GM13976 (cell line): ENCODE data around the gene UGCG.
"Not testable (repeated sequence)": the region's sequence is repeated elsewhere in the genome, so short reads cannot be mapped to it uniquely, and the experiment has no call there.

Experiments used
- DNase-seq: peaks from one replicate; pipeline ENCODE4 v3.0.0; 2012; ENCODE audit warnings: low spot score
- in situ Hi-C: fragments of 300-500 bp; cut with MboI; formaldehyde crosslinking; loops from one replicate; pipeline ENCODE4 v1.12.0; 2022; ENCODE audit warnings: low sequenced_read_pairs, mixed read lengths, inconsistent platforms; ENCODE audit not compliant: unreplicated experiment
- TF ChIP-seq, protein P1 (sequence below): IDR thresholded peaks from 2 replicates; pipeline ENCODE4 v1.5.1; 2012; ENCODE audit warnings: borderline replicate concordance, mild to moderate bottlenecking; ENCODE audit not compliant: insufficient read depth; ENCODE audit errors: extremely low read depth, missing control alignments, control extremely low read depth

The UGCG gene

GRCh38 chr9:111898331-111899096, 1.9 kb downstream of the UGCG start:
- DNase-seq = no peak
- TF ChIP-seq, protein P1, sequence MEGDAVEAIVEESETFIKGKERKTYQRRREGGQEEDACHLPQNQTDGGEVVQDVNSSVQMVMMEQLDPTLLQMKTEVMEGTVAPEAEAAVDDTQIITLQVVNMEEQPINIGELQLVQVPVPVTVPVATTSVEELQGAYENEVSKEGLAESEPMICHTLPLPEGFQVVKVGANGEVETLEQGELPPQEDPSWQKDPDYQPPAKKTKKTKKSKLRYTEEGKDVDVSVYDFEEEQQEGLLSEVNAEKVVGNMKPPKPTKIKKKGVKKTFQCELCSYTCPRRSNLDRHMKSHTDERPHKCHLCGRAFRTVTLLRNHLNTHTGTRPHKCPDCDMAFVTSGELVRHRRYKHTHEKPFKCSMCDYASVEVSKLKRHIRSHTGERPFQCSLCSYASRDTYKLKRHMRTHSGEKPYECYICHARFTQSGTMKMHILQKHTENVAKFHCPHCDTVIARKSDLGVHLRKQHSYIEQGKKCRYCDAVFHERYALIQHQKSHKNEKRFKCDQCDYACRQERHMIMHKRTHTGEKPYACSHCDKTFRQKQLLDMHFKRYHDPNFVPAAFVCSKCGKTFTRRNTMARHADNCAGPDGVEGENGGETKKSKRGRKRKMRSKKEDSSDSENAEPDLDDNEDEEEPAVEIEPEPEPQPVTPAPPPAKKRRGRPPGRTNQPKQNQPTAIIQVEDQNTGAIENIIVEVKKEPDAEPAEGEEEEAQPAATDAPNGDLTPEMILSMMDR = no peak
- in situ Hi-C loops = loop anchor here (10.0 kb wide), 1 partner anchor 134 kb away; no protein-coding TSS in a partner anchor

- in situ Hi-C loops = loop anchor here (10.0 to 25.0 kb wide), 2 partner anchors 64 to 462 kb away; no protein-coding TSS in a partner anchor
- TF ChIP-seq, protein P1 = no peak
- no peak for DNase-seq
Measured at GRCh38 chr9:111900151-111900857, 3.7 kb downstream of the UGCG start.

DNA sequence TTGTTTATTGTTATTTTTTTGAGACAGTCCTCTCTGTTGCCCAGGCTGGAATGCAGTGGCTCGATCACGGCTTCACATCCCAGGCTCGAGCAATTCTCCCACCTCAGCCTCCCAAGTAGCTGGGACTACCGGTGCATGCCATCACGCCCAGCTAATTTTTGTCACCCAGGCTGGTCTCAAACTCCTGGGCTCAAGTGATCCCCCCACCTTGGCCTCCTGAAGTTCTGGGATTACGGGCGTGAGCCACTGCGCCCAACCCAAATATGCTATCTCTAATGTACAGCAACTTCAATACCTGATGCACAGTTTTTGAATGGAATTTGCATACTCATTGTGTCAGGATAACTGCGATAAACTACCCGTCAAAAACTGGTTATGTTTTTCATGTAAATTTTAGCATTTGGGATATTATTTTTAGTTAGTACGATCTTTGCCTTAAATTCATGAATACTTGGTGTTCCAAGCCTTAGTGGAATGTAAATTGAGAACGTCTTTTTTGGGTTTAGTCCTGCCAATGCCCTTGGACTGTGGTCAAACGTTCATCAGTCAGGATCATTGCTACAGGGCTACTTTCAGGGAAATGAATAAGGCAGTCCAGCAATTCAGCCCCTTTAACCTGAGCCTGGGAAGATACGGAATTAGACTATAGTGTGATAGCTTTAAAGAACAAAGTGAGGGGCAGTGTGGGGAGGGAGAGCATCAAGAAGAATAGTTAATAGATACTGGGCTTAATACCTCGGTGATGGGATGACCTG, 4.4 kb downstream of the UGCG start:
- no peak for DNase-seq
- TF ChIP-seq, protein P1 = no peak
- in situ Hi-C loops = loop anchor here (10.0 to 25.0 kb wide), 2 partner anchors 64 to 461 kb away; no protein-coding TSS in a partner anchor

DNA sequence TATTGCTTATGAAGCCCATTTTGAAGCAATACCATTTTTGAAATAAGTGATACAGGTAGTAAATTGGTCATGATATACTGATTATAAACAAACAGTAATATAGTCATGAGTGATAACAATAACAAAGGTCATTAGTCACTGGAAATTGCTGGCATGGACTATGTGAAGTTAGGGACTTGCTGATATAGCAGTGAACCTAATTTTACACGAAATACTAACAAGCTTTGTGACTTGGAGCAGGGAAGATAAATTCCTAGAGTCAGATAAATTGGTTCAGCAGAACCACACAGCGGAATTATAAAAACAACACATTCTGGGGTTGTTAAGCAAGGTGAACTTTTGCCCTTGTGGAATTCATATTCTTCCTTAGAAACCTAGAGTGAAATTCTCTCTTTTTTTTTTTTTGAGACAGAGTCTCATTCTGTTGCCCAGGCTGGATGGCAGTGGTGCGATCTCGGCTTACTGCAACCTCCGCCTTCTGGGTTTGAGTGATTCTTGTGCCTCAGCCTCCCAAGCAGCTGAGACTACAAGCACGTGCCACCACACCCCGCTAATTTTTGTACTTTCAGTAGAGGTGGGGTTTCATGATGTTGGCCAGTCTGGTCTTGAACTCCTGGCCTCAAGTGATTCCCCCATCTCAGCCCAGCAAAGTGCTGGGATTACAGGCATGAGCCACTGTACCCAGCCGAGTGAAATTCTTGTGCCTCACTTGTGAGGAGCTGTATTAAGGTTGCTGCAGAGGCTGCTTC, 6.0 kb downstream of the UGCG start:
- DNase-seq = no peak
- in situ Hi-C loops = loop anchor here (10.0 to 25.0 kb wide), 2 partner anchors 62 to 460 kb away; no protein-coding TSS in a partner anchor
- TF ChIP-seq, protein P1 = no peak

GRCh38 chr9:111903535-111903934, 6.9 kb downstream of the UGCG start:
- not testable (repeated sequence) for DNase-seq
- in situ Hi-C loops = loop anchor here (10.0 to 25.0 kb wide), 2 partner anchors 61 to 459 kb away; no protein-coding TSS in a partner anchor

GRCh38 chr9:111904026-111904425, 7.4 kb downstream of the UGCG start:
- in situ Hi-C loops = loop anchor here (10.0 to 25.0 kb wide), 2 partner anchors 61 to 458 kb away; no protein-coding TSS in a partner anchor
- DNase-seq = no peak
- TF ChIP-seq, protein P1 = no peak
